ENCODE data around the gene NAT8L.

Gene NAT8L

GRCh38 chr4:2047031-2047660 lies 12.0 kb upstream of the NAT8L start:
- H3K9me3 ChIP-seq (ENCODE audit: low read length) = no peaks in the 10 kb centered on the region
- H3K4me1 ChIP-seq (ENCODE audit: insufficient read depth, low read length) = no peaks in the 10 kb centered on the region
- H3K27me3 ChIP-seq (ENCODE audit: control insufficient read depth in 1 of 2, insufficient read depth in 2 of 2, low read length in 2 of 2) = peaks cover 9 to 50% of the 10 kb centered on the region in 2 donors
- no peak overlapping the region for H3K4me3 ChIP-seq (ENCODE audit: low read depth in 1 of 2, low read length in 2 of 2)
- no peak overlapping the region for H3K9ac ChIP-seq (ENCODE audit: low read length)
- no peaks in the 10 kb centered on the region for H3K36me3 ChIP-seq (ENCODE audit: insufficient read depth, low read length)
- H3K27ac ChIP-seq (ENCODE audit: low read depth, low read length) = no peak overlapping the region

GRCh38 chr4:2047781-2048581 lies 11.1 kb upstream of the NAT8L start:
- peaks cover 9 to 43% of the 10 kb centered on the region in 2 donors for H3K27me3 ChIP-seq (ENCODE audit: control insufficient read depth in 1 of 2, insufficient read depth in 2 of 2, low read length in 2 of 2)
- H3K36me3 ChIP-seq (ENCODE audit: insufficient read depth, low read length) = no peaks in the 10 kb centered on the region
- no peak overlapping the region for H3K4me3 ChIP-seq (ENCODE audit: low read depth in 1 of 2, low read length in 2 of 2)

GRCh38 chr4:2048831-2049230 lies 10.3 kb upstream of the NAT8L start:
- no peaks in the 10 kb centered on the region for H3K9me3 ChIP-seq (ENCODE audit: low read length)
- peaks cover 9 to 35% of the 10 kb centered on the region in 2 donors for H3K27me3 ChIP-seq (ENCODE audit: control insufficient read depth in 1 of 2, insufficient read depth in 2 of 2, low read length in 2 of 2)
- H3K9ac ChIP-seq (ENCODE audit: low read length) = no peak overlapping the region

More at GRCh38 chr4:2047781-2048581, 11.1 kb upstream of the NAT8L start:
- no peak overlapping the region for H3K9ac ChIP-seq (ENCODE audit: low read length)
- no peaks in the 10 kb centered on the region for H3K9me3 ChIP-seq (ENCODE audit: low read length)
- H3K4me1 ChIP-seq (ENCODE audit: insufficient read depth, low read length) = no peaks in the 10 kb centered on the region
- H3K27ac ChIP-seq (ENCODE audit: low read depth, low read length) = no peak overlapping the region

GRCh38 chr4:2049381-2049780 lies 9.7 kb upstream of the NAT8L start:
- Histone ChIP-seq H3K27me3 (ENCODE audit: control insufficient read depth in 1 of 2, insufficient read depth in 2 of 2, low read length in 2 of 2) (peaks cover 9 to 30% of the 10 kb centered on the region in 2 donors), H3K36me3 (ENCODE audit: insufficient read depth, low read length) (no peaks in the 10 kb centered on the region), H3K27ac (ENCODE audit: low read depth, low read length) (no peak overlapping the region), H3K4me1 (ENCODE audit: insufficient read depth, low read length) (no peaks in the 10 kb centered on the region), H3K9me3 (ENCODE audit: low read length) (no peaks in the 10 kb centered on the region), H3K4me3 (ENCODE audit: low read depth in 1 of 2, low read length in 2 of 2) (no peak overlapping the region), H3K9ac (ENCODE audit: low read length) (no peak overlapping the region)

More at GRCh38 chr4:2048831-2049230, 10.3 kb upstream of the NAT8L start:
- no peak overlapping the region for H3K27ac ChIP-seq (ENCODE audit: low read depth, low read length)
- no peaks in the 10 kb centered on the region for H3K4me1 ChIP-seq (ENCODE audit: insufficient read depth, low read length)
- no peaks in the 10 kb centered on the region for H3K36me3 ChIP-seq (ENCODE audit: insufficient read depth, low read length)
- no peak overlapping the region for H3K4me3 ChIP-seq (ENCODE audit: low read depth in 1 of 2, low read length in 2 of 2)

- no peak overlapping the region for H3K4me3 ChIP-seq (ENCODE audit: low read depth in 1 of 2, low read length in 2 of 2)
- H3K9ac ChIP-seq (ENCODE audit: low read length) = no peak overlapping the region
- peaks cover 9 to 29% of the 10 kb centered on the region in 2 donors for H3K27me3 ChIP-seq (ENCODE audit: control insufficient read depth in 1 of 2, insufficient read depth in 2 of 2, low read length in 2 of 2)
- H3K9me3 ChIP-seq (ENCODE audit: low read length) = no peaks in the 10 kb centered on the region
- no peaks in the 10 kb centered on the region for H3K36me3 ChIP-seq (ENCODE audit: insufficient read depth, low read length)
- no peak overlapping the region for H3K27ac ChIP-seq (ENCODE audit: low read depth, low read length)
- H3K4me1 ChIP-seq (ENCODE audit: insufficient read depth, low read length) = no peaks in the 10 kb centered on the region
These were observed 9.3 kb upstream of the NAT8L start for GRCh38 chr4:2049811-2050210.

GRCh38 chr4:2051086-2051485 lies 8.0 kb upstream of the NAT8L start:
- Histone ChIP-seq H3K36me3 (ENCODE audit: insufficient read depth, low read length) (no peaks in the 10 kb centered on the region), H3K27ac (ENCODE audit: low read depth, low read length) (no peak overlapping the region), H3K4me1 (ENCODE audit: insufficient read depth, low read length) (no peaks in the 10 kb centered on the region), H3K9me3 (ENCODE audit: low read length) (no peaks in the 10 kb centered on the region), H3K4me3 (ENCODE audit: low read depth in 1 of 2, low read length in 2 of 2) (no peak overlapping the region), H3K9ac (ENCODE audit: low read length) (no peak overlapping the region), H3K27me3 (ENCODE audit: control insufficient read depth in 1 of 2, insufficient read depth in 2 of 2, low read length in 2 of 2) (peaks cover 9 to 28% of the 10 kb centered on the region in 2 donors)

- Histone ChIP-seq H3K4me1 (ENCODE audit: insufficient read depth, low read length) (no peaks in the 10 kb centered on the region), H3K9me3 (ENCODE audit: low read length) (no peaks in the 10 kb centered on the region), H3K27ac (ENCODE audit: low read depth, low read length) (no peak overlapping the region), H3K9ac (ENCODE audit: low read length) (no peak overlapping the region), H3K36me3 (ENCODE audit: insufficient read depth, low read length) (no peaks in the 10 kb centered on the region), H3K27me3 (ENCODE audit: control insufficient read depth in 1 of 2, insufficient read depth in 2 of 2, low read length in 2 of 2) (peaks cover 12 to 14% of the 10 kb centered on the region in 2 donors), H3K4me3 (ENCODE audit: low read depth in 1 of 2, low read length in 2 of 2) (no peak overlapping the region)
These were observed 4.9 kb upstream of the NAT8L start for GRCh38 chr4:2054217-2054616.

- H3K27me3 ChIP-seq (ENCODE audit: control insufficient read depth in 1 of 2, insufficient read depth in 2 of 2, low read length in 2 of 2) = peaks cover 5 to 32% of the 10 kb centered on the region in 2 donors
These were observed 1.6 kb upstream of the NAT8L start for GRCh38 chr4:2057382-2058065.

GRCh38 chr4:2058264-2059045 lies 672 bp upstream of the NAT8L start:
- peaks cover 5 to 41% of the 10 kb centered on the region in 2 donors for H3K27me3 ChIP-seq (ENCODE audit: control insufficient read depth in 1 of 2, insufficient read depth in 2 of 2, low read length in 2 of 2)
- no peak overlapping the region for H3K9ac ChIP-seq (ENCODE audit: low read length)
- H3K27ac ChIP-seq (ENCODE audit: low read depth, low read length) = no peak overlapping the region

More at GRCh38 chr4:2057382-2058065, 1.6 kb upstream of the NAT8L start:
- Histone ChIP-seq H3K9ac (ENCODE audit: low read length) (no peak overlapping the region), H3K9me3 (ENCODE audit: low read length) (no peaks in the 10 kb centered on the region), H3K4me1 (ENCODE audit: insufficient read depth, low read length) (no peaks in the 10 kb centered on the region), H3K27ac (ENCODE audit: low read depth, low read length) (no peak overlapping the region), H3K4me3 (ENCODE audit: low read depth in 1 of 2, low read length in 2 of 2) (no peak overlapping the region), H3K36me3 (ENCODE audit: insufficient read depth, low read length) (no peaks in the 10 kb centered on the region)

GRCh38 chr4:2059726-2060602 lies 837 bp downstream of the NAT8L start:
- no peaks in the 10 kb centered on the region for H3K4me1 ChIP-seq (ENCODE audit: insufficient read depth, low read length)
- H3K9ac ChIP-seq (ENCODE audit: low read length) = no peak overlapping the region
- no peaks in the 10 kb centered on the region for H3K36me3 ChIP-seq (ENCODE audit: insufficient read depth, low read length)
- H3K27ac ChIP-seq (ENCODE audit: low read depth, low read length) = no peak overlapping the region
- H3K27me3 ChIP-seq (ENCODE audit: control insufficient read depth in 1 of 2, insufficient read depth in 2 of 2, low read length in 2 of 2) = peaks cover 5 to 47% of the 10 kb centered on the region in 2 donors
- no peaks in the 10 kb centered on the region for H3K9me3 ChIP-seq (ENCODE audit: low read length)
- no peak overlapping the region for H3K4me3 ChIP-seq (ENCODE audit: low read depth in 1 of 2, low read length in 2 of 2)

More at GRCh38 chr4:2058264-2059045, 672 bp upstream of the NAT8L start:
- H3K36me3 ChIP-seq (ENCODE audit: insufficient read depth, low read length) = no peaks in the 10 kb centered on the region
- H3K9me3 ChIP-seq (ENCODE audit: low read length) = no peaks in the 10 kb centered on the region
- no peak overlapping the region for H3K4me3 ChIP-seq (ENCODE audit: low read depth in 1 of 2, low read length in 2 of 2)
- no peaks in the 10 kb centered on the region for H3K4me1 ChIP-seq (ENCODE audit: insufficient read depth, low read length)
